ENCODE measurements around the gene FOXM1.

FOXM1 gene

DNA sequence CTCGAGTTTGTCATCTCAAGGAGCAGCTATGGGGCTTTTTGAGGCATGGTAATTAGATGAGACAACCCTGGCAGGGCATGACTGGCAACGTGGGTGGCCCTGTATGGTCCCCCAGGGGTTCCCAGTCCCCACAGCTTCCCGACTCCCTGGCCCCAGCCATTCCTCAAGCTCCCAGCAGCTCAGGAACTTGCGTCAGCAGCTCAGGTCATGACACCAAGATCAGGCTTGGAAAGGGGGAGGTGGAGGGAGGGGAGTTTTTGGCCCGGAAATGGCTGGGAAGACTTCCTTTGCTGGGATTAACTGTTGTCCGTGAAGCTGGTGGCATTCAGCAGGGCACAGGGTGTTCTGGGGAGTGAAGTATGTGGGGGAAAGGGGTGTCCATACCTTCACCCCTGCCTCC is 31.7 kb downstream of the FOXM1 start:
- DNase-seq (ENCODE audit: extremely low spot score, insufficient read length, low read depth) (no peak), FAIRE-seq (no peak)

DNA sequence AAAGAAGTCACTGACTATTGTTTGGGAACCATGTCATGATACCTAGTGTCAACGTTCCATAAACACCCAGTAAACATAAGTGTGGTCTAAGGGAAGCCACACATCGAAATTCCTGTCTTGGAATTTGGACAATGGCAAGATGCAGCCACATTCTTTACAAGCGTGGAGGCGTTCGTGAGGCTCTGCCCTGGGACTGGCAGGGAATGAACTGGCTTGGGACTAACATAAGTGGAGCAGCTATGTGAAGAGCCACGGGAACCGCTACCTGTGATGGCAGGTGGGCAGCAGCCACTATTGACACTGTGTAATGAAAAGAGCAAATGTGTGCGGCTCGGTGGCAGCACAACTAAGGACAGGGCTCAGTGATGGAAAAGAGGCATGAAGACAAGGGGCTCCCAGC is 32.2 kb downstream of the FOXM1 start:
- DNase-seq (ENCODE audit: extremely low spot score, insufficient read length, low read depth) (no peak), FAIRE-seq (no peak)

- FAIRE-seq (no peak), DNase-seq (ENCODE audit: extremely low spot score, insufficient read length, low read depth) (no peak)
Measured at GRCh38 chr12:2842948-2843347, 34.0 kb downstream of the FOXM1 start.

GRCh38 chr12:2841056-2841650 is 35.8 kb downstream of the FOXM1 start:
- no peak for DNase-seq (ENCODE audit: extremely low spot score, insufficient read length, low read depth)
- no peak for FAIRE-seq

GRCh38 chr12:2836574-2836973 is 40.4 kb downstream of the FOXM1 start:
- FAIRE-seq (no peak), DNase-seq (ENCODE audit: extremely low spot score, insufficient read length, low read depth) (no peak)

DNA sequence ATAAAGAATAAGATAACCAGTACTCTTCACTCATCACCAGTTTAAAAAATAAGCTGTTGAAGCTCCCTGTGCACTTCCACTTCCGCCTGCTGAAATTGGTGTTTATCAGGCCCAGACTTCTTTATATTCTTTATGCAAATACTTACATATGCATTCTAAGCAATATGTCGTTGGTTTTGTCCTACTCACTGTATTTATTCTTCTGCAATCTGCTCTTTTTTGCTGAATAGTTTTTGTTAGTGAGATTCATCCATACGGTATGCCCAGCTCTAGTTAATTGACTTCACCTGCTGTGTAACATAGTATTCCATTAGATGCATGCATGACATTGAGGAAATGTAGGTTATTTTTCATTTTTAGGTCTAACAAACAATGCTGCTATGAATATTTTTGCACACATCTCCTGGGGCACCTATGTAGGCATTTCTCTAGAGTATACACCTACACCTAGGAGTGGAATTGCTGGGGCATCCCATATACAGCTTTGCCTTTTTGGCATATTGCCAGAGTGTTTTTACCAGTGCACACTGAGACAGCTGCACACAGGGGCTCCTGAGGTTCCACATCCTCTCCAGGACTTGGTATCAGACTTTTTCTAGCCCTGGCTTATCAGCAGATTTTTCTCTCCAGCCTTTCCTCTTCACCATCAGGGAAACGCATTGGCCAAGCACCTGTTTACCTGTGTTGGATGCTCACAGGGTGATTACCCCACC is 41.1 kb downstream of the FOXM1 start:
- DNase-seq (ENCODE audit: extremely low spot score, insufficient read length, low read depth), result no peak
- FAIRE-seq, result no peak

DNA sequence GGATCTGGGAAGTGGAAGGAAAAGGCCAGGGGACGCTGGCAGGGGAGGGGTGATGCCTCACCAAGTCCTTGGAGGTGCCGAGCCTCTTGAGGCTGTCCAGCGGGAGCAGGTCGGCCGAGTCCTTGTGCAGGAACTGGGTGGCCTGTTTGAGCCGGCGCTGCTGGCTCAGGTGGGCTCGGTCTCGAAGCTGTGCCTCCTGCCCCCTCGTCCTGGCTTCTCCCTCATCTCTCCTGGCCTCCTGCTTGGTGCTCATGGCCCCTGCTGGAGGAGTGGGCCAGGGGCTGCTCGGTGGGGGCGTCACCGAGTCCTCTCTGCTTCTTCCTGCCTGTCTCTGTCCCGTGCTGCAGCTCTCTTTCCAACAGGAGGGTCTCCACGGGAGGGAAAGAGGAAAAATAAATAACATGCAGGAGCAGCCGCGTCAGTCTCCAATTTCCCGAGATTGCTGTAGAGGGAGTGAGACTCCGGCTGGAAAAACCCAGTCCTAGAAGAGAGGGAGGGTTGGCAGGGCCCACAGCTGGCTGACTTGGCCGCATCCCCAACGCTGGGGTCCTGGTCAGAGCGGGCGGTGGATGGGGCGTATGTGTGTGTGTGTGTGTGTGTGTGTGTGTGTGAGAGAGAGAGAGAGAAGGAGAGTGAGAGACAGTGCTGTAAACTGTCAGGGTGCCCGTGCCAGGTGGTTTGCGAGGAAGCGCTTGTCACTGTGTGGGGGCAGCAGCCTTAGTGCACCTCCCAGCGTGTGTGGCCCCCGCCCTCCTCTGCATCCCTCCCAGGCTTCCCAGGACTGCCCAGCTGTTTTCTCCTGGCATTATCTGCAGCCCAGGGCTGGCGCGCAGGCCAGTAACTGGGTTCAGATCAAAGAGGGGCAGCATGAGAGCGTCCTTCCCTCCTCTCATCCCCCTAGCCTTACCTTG is 42.1 kb downstream of the FOXM1 start, which contains the start of gene NRIP2:
NRIP2 (minus strand) TSS at position 455 of the 911 bp plus-strand sequence; CDS start at position 403, 52 bp downstream.
- FAIRE-seq (no peak), DNase-seq (ENCODE audit: extremely low spot score, insufficient read length, low read depth) (no peak)

DNA sequence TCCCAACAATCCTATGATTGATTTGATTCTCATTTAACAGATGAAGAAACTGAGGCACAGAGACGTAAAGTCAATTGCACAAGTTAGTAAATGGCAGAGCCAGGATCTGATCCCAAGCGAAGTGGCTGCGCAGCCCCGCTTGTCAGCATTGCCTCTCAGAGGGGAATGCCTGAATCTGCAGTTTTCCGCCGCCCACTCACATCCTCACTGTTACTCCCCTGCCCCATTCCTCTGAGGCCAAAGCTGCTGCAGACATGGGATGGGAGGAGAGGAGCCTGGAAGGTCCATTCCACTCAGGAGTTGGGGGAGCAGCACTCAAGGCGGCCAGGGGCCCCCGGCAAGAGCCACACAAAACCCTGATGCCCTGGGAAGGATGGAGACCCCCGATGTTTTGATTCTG is 43.2 kb downstream of the FOXM1 start:
- no peak for FAIRE-seq
- DNase-seq (ENCODE audit: extremely low spot score, insufficient read length, low read depth), result no peak

- no peak for DNase-seq (ENCODE audit: extremely low spot score, insufficient read length, low read depth)
- no peak for FAIRE-seq
Measured at GRCh38 chr12:2833327-2833726, 43.6 kb downstream of the FOXM1 start.

GRCh38 chr12:2832550-2833127 is 44.3 kb downstream of the FOXM1 start:
- DNase-seq (ENCODE audit: extremely low spot score, insufficient read length, low read depth) (no peak), FAIRE-seq (no peak)

GRCh38 chr12:2829275-2829674 is 47.7 kb downstream of the FOXM1 start:
- FAIRE-seq, result no peak

DNA sequence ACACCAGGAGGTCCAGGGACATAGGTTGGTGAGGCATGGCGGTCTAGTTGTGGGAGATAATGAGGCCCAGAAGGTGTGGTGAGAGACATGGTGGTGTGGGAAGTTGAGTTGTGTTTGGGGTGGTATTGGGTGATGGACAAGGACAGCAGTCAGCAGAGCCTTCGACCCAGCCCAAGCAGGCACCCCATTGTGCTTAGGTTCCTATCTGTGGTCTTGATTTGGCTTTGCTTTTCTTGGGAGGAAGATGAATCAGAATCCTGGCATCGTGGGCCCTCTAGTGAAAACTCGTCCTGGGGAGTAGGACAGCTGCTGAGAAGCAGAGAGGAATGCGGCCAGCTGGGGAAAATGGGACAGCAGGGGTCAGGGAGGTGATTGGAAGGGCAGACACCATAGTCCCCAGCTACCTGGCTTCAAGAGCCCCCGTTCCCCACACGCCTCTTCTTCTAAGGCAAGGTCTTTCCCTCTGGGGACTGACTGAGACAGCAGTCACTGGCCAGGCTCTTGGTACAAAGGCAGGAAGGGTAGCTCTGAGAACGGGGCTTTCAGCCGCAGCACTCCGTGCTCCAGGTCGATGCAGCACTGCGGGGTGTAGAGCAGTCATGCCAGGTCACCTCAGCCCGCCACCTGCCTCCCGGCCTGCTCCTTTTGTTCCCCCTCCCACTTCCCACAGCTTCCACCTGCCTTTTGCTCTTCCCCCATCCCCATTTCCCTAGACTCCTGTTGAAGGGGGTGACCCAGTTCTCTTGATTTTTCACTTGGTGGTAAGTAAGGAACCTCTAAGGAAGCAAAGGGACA is 50.1 kb downstream of the FOXM1 start:
- no peak for FAIRE-seq
- no peak for DNase-seq (ENCODE audit: extremely low spot score, insufficient read length, low read depth)

More at GRCh38 chr12:2829275-2829674, 47.7 kb downstream of the FOXM1 start:
- DNase-seq (ENCODE audit: extremely low spot score, insufficient read length, low read depth), result no peak

DNA sequence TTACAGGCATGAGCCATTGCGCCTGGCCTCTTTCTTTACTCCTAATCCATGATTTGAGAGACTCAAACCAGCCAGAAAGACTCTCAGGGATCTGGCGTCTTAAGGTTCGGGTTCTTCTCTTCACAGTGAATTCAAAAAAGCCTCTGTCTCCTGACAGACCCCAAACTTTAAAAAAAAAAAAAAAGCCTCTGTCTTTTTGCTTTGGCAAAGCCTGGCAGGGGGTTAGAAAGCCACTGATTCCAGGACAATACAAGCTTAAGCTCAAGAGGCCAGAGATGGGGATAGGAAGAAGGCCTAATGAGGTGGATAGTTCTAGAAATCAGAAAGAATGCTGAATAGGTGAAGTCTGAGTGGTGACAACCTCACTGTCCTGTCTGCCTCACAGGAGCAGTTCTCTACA is 50.9 kb downstream of the FOXM1 start:
- FAIRE-seq (no peak), DNase-seq (ENCODE audit: extremely low spot score, insufficient read length, low read depth) (no peak)

DNA sequence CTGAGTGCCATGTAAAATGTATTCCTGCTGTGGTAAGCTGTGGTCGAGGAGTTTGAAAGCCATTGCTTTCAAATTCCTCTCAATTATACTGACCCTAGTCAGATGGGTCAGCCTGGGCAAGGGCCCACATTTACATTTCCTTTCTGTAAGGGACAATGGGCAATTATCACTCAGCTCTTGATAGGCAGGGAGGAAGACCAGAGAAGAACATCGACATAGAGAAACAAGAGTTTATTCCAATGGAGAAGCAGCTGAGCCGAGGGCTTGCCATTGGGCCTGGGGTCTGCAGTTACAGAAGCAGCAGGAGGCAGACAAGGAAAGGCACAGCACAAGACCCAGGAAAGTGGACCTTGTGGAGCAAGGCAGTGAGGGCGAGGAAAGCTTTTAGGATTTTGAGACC is 51.8 kb downstream of the FOXM1 start:
- DNase-seq (ENCODE audit: extremely low spot score, insufficient read length, low read depth) (no peak), FAIRE-seq (no peak)

GRCh38 chr12:2824541-2824940 is 52.4 kb downstream of the FOXM1 start:
- FAIRE-seq, result no peak
- DNase-seq (ENCODE audit: extremely low spot score, insufficient read length, low read depth), result no peak

DNA sequence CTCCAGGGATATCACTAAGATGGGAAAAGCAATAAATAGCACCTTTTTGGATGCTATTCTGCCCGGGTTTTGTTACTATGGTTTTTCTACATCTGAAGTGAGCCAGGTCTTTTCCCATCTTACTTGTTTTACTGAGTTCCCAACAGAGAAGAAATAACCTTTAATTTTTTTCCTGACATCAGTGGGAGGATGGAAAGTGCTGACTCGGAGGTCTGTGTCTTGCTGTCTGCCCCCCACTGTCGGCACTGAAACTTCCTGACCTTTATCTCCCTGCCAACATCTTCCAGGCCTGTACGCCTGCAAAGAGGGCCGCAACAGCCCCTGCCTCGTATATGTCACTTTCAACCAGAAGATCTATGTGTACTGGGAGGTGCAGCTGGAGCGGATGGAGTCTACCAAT is 53.5 kb downstream of the FOXM1 start:
- no peak for DNase-seq (ENCODE audit: extremely low spot score, insufficient read length, low read depth)
- FAIRE-seq, result no peak

DNA sequence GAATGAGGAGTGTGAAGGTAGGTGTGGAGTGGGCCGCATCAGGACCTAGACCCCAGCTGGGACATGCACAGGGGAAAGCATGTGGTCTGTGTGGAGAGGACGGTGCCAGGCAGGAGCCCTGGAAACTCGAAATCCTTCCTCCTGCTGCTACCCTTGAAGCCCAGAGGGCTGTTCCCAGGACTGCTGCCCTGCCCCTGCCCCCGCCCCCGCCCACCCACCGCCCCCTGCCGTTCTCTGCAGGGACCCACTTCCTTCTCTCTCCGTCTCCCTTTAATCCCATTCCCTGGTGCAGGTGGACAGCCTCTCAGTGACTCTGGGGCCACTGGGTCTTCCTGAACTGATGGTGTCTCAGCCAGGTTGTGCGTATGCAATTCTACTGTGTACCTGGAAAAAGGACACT is 56.5 kb downstream of the FOXM1 start:
- DNase-seq (ENCODE audit: extremely low spot score, insufficient read length, low read depth) (no peak), FAIRE-seq (no peak)

GRCh38 chr12:2819810-2820209 is 57.2 kb downstream of the FOXM1 start:
- DNase-seq (ENCODE audit: extremely low spot score, insufficient read length, low read depth) (no peak), FAIRE-seq (no peak)

GRCh38 chr12:2813214-2814185 is 63.5 kb downstream of the FOXM1 start:
- peak; percentile 12 for FAIRE-seq

More at GRCh38 chr12:2813214-2814185, 63.5 kb downstream of the FOXM1 start:
- peak; percentile 40 for DNase-seq (ENCODE audit: extremely low spot score, insufficient read length, low read depth)

All from GM18507 (cell line).